WTC11 (cell line): Measurements from ENCODE around the gene ADNP2. TPM values are rescaled to one million over a fixed set of nuclear protein-coding genes. Genes with fewer than 3 reads are reported as not detected.
A peak's percentile ranks its signal among the peaks of the same experiment; 100 is the strongest.

ENCODE experiments used
- ATAC-seq: fragments of 200-7000 bp; cut with Tn5 transposase; 2 replicates; pipeline ENCODE4 v1.10.0; 2021; ENCODE audit warnings: mild to moderate bottlenecking, moderate library complexity
- CTCF ChIA-PET: fragments of 300-600 bp; sonication (Branson Sonifier 250); formaldehyde crosslinking; loops from one replicate; lab custom pipeline; 2021; ENCODE audit warnings: antibody characterized with exemption; lab: Charles Lee
- POLR2A ChIA-PET: fragments of 350-600 bp; sonication (Branson Sonifier 250); formaldehyde crosslinking; loops from one replicate; lab custom pipeline; 2021; ENCODE audit warnings: antibody characterized with exemption; lab: Charles Lee
- DNase-seq: peaks from one replicate; pipeline ENCODE4 v3.0.0; 2021; ENCODE audit warnings: low spot score
- H3K27ac Mint-ChIP-seq: 2 replicates; pipeline ENCODE4 v1.8.0; 2021; ENCODE audit warnings: mixed read lengths
- H3K27me3 Mint-ChIP-seq: 2 replicates; pipeline ENCODE4 v1.8.0; 2021; ENCODE audit warnings: low read depth, mild to moderate bottlenecking, moderate library complexity, mixed read lengths
- H3K36me3 Mint-ChIP-seq: 2 replicates; pipeline ENCODE4 v1.8.0; 2021; ENCODE audit warnings: mixed read lengths
- H3K4me1 Mint-ChIP-seq: 2 replicates; pipeline ENCODE4 v1.8.0; 2022; ENCODE audit warnings: mixed read lengths
- H3K4me3 Mint-ChIP-seq: 2 replicates; pipeline ENCODE4 v1.8.0; 2021; ENCODE audit warnings: mild to moderate bottlenecking, moderate library complexity, mixed read lengths
- H3K9me3 Mint-ChIP-seq: 2 replicates; pipeline ENCODE4 v1.8.0; 2021; ENCODE audit warnings: mixed read lengths
- ATF1 ChIP-seq: sonication (generic); formaldehyde crosslinking; IDR thresholded peaks from 2 replicates; pipeline ENCODE4 v1.8.1; 2023; ENCODE audit warnings: mild to moderate bottlenecking, moderate library complexity, missing genetic modification reagents
- CREB1 ChIP-seq: sonication (generic); formaldehyde crosslinking; IDR thresholded peaks from 2 replicates; pipeline ENCODE4 v1.8.0; 2023; ENCODE audit warnings: mild to moderate bottlenecking, missing genetic modification reagents
- CREM ChIP-seq: sonication (generic); formaldehyde crosslinking; IDR thresholded peaks from 2 replicates; pipeline ENCODE4 v1.8.1; 2022; ENCODE audit warnings: mild to moderate bottlenecking, missing genetic modification reagents, moderate library complexity
- HMGA2 ChIP-seq: fragments of 250-450 bp; sonication (Bioruptor Pico); IDR thresholded peaks from 2 replicates; pipeline ENCODE4 v1.4.0; 2021; ENCODE audit warnings: mild to moderate bottlenecking, moderate library complexity
- IRF2 ChIP-seq: sonication (generic); formaldehyde crosslinking; IDR thresholded peaks from 2 replicates; pipeline ENCODE4 v1.8.0; 2022; ENCODE audit warnings: low read depth, missing genetic modification reagents, borderline replicate concordance
- KAT7 ChIP-seq: sonication (generic); formaldehyde crosslinking; IDR thresholded peaks from 2 replicates; pipeline ENCODE4 v1.8.1; 2023; ENCODE audit warnings: missing genetic modification reagents, mild to moderate bottlenecking, borderline replicate concordance
- NR2C2 ChIP-seq: sonication (generic); formaldehyde crosslinking; IDR thresholded peaks from 2 replicates; pipeline ENCODE4 v1.8.0; 2022; ENCODE audit warnings: mild to moderate bottlenecking, missing genetic modification reagents
- RELA ChIP-seq: sonication (generic); formaldehyde crosslinking; IDR thresholded peaks from 2 replicates; pipeline ENCODE4 v1.8.1; 2022; ENCODE audit warnings: missing genetic modification reagents, mild to moderate bottlenecking, borderline replicate concordance
- RORB ChIP-seq: fragments of 250-450 bp; sonication (Bioruptor Pico); IDR thresholded peaks from 2 replicates; pipeline ENCODE4 v1.9.0; 2021; ENCODE audit warnings: mild to moderate bottlenecking
- TCF7 ChIP-seq: sonication (generic); formaldehyde crosslinking; IDR thresholded peaks from 2 replicates; pipeline ENCODE4 v1.8.0; 2022; ENCODE audit warnings: mild to moderate bottlenecking, low read depth, missing genetic modification reagents, moderate library complexity
- TP53 ChIP-seq: sonication (generic); formaldehyde crosslinking; IDR thresholded peaks from 2 replicates; pipeline ENCODE4 v1.8.1; 2023; ENCODE audit warnings: mild to moderate bottlenecking, missing genetic modification reagents
- ZNF396 ChIP-seq: fragments of 250-450 bp; sonication (Bioruptor Pico); IDR thresholded peaks from 2 replicates; pipeline ENCODE4 v1.8.0; 2021; ENCODE audit warnings: mild to moderate bottlenecking, moderate library complexity, borderline replicate concordance
- ZNF671 ChIP-seq: fragments of 250-450 bp; sonication (Bioruptor Pico); IDR thresholded peaks from 2 replicates; pipeline ENCODE4 v1.8.0; 2021; ENCODE audit warnings: mild to moderate bottlenecking
- total RNA-seq: library from RNA; stranded (reverse); gene quantifications from 3 replicates; pipeline ENCODE4 v1.2.3, GENCODE V29; 2021
- TF ChIP-seq, protein P1 (sequence below): sonication (generic); formaldehyde crosslinking; IDR thresholded peaks from 2 replicates; pipeline ENCODE4 v1.8.0; 2022; ENCODE audit warnings: mild to moderate bottlenecking, missing genetic modification reagents
- TF ChIP-seq, protein P2 (sequence below): fragments of 250-450 bp; sonication (Bioruptor Pico); IDR thresholded peaks from 2 replicates; pipeline ENCODE4 v1.9.0; 2021; ENCODE audit warnings: mild to moderate bottlenecking
- TF ChIP-seq, protein P3 (sequence below): sonication (generic); formaldehyde crosslinking; IDR thresholded peaks from 2 replicates; pipeline ENCODE4 v1.8.0; 2023; ENCODE audit warnings: mild to moderate bottlenecking, missing genetic modification reagents
- TF ChIP-seq, protein P4 (sequence below): sonication (generic); formaldehyde crosslinking; IDR thresholded peaks from 2 replicates; pipeline ENCODE4 v1.8.1; 2022; ENCODE audit warnings: mild to moderate bottlenecking, moderate library complexity, missing genetic modification reagents
- TF ChIP-seq, protein P5 (sequence below): sonication (generic); formaldehyde crosslinking; IDR thresholded peaks from 2 replicates; pipeline ENCODE4 v1.8.1; 2022; ENCODE audit warnings: mild to moderate bottlenecking, missing genetic modification reagents, moderate library complexity, borderline replicate concordance
- TF ChIP-seq, protein P6 (sequence below): sonication (generic); formaldehyde crosslinking; IDR thresholded peaks from 2 replicates; pipeline ENCODE4 v1.8.1; 2023; ENCODE audit warnings: mild to moderate bottlenecking, missing genetic modification reagents
- TF ChIP-seq, protein P7 (sequence below): sonication (generic); formaldehyde crosslinking; IDR thresholded peaks from 2 replicates; pipeline ENCODE4 v1.8.1; 2022; ENCODE audit warnings: low read depth, mild to moderate bottlenecking, moderate library complexity, missing genetic modification reagents, borderline replicate concordance

Gene ADNP2
- total RNA-seq, 1 experiment from 2014 or later = 56.0 TPM

DNA sequence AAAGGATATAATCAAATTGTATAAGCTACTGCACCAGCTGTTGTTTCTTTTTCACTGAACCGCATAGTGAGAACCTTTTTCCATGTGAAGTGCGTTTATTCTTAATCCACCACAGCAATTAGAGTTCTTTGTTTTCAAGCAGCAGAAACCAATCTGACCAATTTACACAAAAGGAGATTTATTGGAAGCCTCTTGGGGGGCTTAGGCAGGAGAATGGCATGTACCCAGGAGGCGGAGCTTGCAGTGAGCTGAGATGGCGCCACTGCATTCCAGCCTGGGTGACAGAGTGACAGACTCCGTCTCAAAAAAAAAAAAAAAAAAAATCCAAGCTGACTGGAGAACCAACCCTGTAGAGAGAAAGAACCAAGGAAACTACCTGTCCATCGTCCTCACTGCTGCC lies 10.0 kb downstream of the ADNP2 start:
- H3K27me3 Mint-ChIP-seq = no peaks in the 10 kb centered on the region
- DNase-seq = no peak
- peak overlapping the region; percentile 4; the same call in 1 of the 2 replicates for H3K4me3 Mint-ChIP-seq
- TF ChIP-seq CREM (CRISPR knock-in tag) = no peak
- no peak for TF ChIP-seq IRF2 (CRISPR knock-in tag)
- no peak for TF ChIP-seq KAT7 (CRISPR knock-in tag)
- TF ChIP-seq TCF7 = no peak
- TF ChIP-seq ATF1 (CRISPR knock-in tag) = no peak
- TF ChIP-seq TP53 (CRISPR knock-in tag) = no peak
- no peak for TF ChIP-seq RORB (CRISPR knock-in tag)
- no peak for TF ChIP-seq CREB1 (CRISPR knock-in tag)
- TF ChIP-seq, protein P1, sequence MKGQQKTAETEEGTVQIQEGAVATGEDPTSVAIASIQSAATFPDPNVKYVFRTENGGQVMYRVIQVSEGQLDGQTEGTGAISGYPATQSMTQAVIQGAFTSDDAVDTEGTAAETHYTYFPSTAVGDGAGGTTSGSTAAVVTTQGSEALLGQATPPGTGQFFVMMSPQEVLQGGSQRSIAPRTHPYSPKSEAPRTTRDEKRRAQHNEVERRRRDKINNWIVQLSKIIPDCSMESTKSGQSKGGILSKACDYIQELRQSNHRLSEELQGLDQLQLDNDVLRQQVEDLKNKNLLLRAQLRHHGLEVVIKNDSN (CRISPR knock-in tag) = no peak
- TF ChIP-seq NR2C2 (CRISPR knock-in tag) = no peak
- TF ChIP-seq, protein P2, sequence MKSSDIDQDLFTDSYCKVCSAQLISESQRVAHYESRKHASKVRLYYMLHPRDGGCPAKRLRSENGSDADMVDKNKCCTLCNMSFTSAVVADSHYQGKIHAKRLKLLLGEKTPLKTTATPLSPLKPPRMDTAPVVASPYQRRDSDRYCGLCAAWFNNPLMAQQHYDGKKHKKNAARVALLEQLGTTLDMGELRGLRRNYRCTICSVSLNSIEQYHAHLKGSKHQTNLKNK (CRISPR knock-in tag) = no peak
- TF ChIP-seq, protein P3, sequence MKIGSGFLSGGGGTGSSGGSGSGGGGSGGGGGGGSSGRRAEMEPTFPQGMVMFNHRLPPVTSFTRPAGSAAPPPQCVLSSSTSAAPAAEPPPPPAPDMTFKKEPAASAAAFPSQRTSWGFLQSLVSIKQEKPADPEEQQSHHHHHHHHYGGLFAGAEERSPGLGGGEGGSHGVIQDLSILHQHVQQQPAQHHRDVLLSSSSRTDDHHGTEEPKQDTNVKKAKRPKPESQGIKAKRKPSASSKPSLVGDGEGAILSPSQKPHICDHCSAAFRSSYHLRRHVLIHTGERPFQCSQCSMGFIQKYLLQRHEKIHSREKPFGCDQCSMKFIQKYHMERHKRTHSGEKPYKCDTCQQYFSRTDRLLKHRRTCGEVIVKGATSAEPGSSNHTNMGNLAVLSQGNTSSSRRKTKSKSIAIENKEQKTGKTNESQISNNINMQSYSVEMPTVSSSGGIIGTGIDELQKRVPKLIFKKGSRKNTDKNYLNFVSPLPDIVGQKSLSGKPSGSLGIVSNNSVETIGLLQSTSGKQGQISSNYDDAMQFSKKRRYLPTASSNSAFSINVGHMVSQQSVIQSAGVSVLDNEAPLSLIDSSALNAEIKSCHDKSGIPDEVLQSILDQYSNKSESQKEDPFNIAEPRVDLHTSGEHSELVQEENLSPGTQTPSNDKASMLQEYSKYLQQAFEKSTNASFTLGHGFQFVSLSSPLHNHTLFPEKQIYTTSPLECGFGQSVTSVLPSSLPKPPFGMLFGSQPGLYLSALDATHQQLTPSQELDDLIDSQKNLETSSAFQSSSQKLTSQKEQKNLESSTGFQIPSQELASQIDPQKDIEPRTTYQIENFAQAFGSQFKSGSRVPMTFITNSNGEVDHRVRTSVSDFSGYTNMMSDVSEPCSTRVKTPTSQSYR (CRISPR knock-in tag) = no peak
- TF ChIP-seq, protein P4, sequence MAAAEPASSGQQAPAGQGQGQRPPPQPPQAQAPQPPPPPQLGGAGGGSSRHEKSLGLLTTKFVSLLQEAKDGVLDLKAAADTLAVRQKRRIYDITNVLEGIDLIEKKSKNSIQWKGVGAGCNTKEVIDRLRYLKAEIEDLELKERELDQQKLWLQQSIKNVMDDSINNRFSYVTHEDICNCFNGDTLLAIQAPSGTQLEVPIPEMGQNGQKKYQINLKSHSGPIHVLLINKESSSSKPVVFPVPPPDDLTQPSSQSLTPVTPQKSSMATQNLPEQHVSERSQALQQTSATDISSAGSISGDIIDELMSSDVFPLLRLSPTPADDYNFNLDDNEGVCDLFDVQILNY (CRISPR knock-in tag) = no peak
- TF ChIP-seq, protein P5, sequence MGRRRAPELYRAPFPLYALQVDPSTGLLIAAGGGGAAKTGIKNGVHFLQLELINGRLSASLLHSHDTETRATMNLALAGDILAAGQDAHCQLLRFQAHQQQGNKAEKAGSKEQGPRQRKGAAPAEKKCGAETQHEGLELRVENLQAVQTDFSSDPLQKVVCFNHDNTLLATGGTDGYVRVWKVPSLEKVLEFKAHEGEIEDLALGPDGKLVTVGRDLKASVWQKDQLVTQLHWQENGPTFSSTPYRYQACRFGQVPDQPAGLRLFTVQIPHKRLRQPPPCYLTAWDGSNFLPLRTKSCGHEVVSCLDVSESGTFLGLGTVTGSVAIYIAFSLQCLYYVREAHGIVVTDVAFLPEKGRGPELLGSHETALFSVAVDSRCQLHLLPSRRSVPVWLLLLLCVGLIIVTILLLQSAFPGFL (CRISPR knock-in tag) = no peak
- TF ChIP-seq, protein P6, sequence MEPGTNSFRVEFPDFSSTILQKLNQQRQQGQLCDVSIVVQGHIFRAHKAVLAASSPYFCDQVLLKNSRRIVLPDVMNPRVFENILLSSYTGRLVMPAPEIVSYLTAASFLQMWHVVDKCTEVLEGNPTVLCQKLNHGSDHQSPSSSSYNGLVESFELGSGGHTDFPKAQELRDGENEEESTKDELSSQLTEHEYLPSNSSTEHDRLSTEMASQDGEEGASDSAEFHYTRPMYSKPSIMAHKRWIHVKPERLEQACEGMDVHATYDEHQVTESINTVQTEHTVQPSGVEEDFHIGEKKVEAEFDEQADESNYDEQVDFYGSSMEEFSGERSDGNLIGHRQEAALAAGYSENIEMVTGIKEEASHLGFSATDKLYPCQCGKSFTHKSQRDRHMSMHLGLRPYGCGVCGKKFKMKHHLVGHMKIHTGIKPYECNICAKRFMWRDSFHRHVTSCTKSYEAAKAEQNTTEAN = no peak
- TF ChIP-seq, protein P7, sequence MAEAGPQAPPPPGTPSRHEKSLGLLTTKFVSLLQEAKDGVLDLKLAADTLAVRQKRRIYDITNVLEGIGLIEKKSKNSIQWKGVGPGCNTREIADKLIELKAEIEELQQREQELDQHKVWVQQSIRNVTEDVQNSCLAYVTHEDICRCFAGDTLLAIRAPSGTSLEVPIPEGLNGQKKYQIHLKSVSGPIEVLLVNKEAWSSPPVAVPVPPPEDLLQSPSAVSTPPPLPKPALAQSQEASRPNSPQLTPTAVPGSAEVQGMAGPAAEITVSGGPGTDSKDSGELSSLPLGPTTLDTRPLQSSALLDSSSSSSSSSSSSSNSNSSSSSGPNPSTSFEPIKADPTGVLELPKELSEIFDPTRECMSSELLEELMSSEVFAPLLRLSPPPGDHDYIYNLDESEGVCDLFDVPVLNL (CRISPR knock-in tag) = no peak
- no peak for TF ChIP-seq HMGA2 (CRISPR knock-in tag)
- no peak for TF ChIP-seq ZNF671 (CRISPR knock-in tag)
- TF ChIP-seq ZNF396 (CRISPR knock-in tag) = no peak
- TF ChIP-seq RELA (CRISPR knock-in tag) = no peak
- TF ChIP-seq, all 79 proteins: peak for 0
- H3K36me3 Mint-ChIP-seq = peaks cover 41% of the 10 kb centered on the region
- ChIA-PET CTCF (interaction anchor here (0.6 to 1.5 kb wide), 3 partner anchors 8 to 54 kb away, joined by 3 to 6 read pairs (median 3); no protein-coding TSS in a partner anchor), POLR2A (no interaction called here)
- H3K27ac Mint-ChIP-seq = peak overlapping the region; percentile 12; the same call in 1 of the 2 replicates
- H3K9me3 Mint-ChIP-seq = no peaks in the 10 kb centered on the region
- H3K4me1 Mint-ChIP-seq = peaks cover 77% of the 10 kb centered on the region
- peak; percentile 62 for ATAC-seq
